ENCODE results near the gene FBXL7.

Gene FBXL7

DNA sequence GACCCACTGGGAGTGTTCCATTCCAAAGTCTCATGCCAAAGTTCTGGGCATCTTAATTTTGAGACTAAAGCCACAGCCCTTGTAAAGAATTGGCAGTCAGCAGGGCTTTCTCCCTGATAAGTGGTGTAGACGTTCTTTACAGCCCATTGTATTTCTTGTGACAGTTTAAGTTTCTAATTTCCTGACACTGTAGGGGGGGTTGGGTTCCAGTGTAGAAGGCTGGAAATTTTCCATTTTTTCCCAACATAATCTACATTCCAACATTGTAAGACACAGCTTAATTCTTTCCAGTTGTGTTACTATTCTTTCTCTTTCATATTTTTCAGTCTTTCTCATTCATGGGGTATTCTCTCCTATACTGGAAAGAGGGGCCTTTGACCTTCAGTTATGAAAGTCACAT, 121.1 kb downstream of the FBXL7 start:
- DNase-seq, result no peak

DNA sequence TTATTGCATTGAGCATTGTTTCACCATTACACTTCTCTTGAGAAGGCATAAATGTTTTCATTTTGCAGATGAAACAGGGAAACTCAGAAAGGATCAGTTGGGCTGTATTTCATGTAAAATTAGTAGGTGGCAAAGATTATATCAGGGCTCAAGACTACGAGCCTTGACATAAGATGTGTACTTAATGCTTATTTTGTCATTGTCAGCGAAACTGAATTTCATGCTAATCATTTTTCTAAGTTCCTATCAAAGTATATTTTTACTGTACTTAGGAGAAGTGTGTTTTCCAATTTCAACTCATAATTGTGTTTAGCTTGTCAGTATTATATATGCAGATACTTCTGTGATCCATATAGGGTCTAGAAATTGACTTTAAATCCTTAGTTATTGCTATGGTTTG, 123.8 kb downstream of the FBXL7 start:
- no peak for DNase-seq

DNA sequence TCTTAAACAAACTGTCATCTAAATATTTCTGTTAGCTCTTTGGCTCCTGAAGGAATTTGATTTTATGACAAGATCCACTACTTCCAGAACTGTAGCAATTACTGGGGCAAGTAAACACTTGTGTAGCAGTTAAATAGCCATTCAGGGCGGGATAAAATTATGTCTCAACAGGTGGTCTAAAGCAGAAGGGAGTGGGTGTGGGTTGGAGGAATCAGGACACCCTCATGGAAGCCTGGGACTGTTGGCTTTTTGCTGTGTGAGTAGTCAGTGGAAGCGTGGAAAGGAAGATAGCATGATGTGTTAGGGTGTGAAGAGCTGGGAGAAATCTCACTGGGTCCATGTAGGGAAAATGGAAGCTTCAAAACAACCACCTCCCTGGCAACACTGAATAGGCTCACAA, 127.1 kb downstream of the FBXL7 start:
- no peak for DNase-seq

DNA sequence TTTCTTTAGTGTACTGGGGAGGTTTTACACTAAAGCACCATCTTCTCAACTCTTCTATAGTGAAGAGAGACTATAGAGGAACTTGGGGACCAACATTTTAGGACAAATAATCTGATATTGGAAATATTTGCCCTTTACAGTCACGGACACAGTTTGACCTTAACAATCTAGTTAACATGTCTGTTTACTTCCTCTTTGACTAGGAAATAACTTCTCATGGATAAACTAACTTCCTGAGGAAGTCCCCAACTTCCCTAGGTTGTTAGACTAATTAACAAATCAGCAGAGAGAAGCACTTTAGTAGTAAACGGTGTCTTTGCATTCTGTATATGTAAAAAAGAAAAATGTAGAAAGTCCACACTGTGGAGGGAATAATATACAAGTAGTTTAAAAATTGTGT, 127.7 kb downstream of the FBXL7 start:
- DNase-seq, result no peak

DNA sequence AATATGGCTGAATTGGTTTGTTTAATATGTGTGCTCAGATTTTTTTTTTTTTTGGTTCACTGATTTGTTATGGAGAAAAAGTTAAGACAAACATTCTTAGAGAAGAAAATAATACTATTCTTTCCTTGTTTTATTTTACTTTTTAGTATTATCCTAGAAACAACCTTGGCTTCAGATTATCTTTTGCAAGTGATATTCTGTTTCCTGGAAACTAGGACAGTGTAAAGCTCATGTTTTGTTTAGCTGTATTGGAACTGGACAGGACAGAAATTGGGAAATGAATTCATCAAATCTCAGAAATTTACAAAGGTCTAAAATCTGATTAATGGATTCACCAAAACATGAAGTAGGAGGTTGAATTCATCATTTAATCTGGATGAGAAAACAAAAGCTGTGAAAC, 130.5 kb downstream of the FBXL7 start:
- no peak for DNase-seq

DNA sequence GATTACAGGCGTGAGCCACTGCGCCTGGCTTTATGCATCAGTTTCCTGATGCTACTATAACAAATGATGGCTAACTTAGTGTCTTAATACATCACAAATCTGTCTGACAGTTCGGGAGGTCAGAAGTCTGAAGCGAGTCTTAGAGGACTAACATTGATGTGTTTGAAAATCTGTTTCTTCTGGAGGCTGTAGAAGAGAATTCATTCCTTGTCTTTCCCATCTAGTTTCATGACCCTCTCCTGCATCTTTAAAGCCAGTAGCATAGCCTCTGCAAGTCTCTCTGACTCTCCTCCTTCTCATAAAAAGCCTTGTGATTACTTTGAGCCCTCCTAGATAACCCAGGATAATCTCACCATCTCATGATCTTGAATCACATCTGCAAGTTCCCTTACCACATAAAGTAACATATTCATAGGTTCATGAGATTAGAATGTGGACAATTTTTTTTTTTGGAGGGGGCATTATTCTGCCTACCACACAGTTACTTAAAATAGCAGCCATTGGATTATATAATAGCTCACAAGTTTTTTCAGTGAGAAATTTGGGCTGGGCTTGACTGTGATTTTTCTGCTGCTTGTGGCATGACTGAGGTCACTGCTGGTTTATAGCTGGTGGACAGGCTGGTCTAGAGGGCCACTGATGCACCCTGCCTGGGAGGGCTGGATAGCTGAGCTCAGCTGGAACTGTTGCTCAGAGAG, 134.8 kb downstream of the FBXL7 start:
- DNase-seq, result no peak

DNA sequence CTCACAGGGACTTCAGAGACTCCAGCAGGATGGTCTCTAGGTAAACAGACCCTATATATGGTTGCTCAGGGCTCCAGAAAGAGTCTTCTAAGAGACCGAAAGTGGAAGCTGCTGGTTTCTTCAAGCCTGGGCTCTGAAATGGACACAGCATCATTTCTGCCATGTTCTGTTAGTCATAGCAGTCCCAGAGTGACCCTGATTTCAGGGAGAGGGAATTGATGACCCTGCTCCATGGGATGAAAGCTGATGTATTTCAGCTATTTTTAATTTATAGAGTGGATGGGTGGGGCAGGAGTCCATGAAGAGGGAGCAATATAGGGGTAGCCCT, 135.3 kb downstream of the FBXL7 start:
- no peak for DNase-seq

DNA sequence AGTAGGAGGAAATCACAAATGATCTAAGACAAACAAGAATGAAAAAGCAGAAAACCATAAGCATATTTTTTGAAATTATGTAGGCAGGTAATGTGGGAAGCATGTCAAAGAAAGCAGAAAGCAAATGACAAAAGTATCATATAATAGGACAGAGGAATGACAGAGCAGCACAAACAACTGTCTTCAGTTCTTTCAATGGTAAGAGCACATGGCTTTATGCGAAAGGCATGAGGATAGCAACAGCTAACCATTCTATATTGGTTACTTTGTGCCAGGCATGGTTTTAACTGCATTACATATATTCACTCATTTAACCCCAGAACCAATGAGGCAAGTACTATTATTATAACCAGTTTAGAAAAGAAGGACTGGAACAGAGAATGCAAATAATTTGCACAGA, 137.4 kb downstream of the FBXL7 start:
- DNase-seq, result no peak

DNA sequence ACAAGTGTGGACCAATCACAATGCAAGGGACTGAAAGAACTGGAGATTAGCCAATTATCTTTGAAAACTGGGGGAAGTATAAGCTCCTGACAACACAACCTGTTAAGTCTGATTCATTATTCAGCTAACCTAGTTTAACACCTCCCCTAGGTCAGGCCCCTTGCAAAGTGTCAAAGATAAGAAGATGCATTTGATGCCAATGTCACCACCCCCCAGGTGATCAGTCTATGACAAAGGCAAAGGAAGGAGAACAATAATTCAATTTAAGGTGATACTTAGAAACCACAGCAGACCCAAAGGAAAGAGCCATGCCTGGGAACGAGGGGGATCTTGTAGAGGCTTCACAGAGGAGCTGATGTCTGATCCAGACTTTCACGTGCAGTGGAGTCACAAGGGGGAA, 137.9 kb downstream of the FBXL7 start:
- DNase-seq, result no peak

DNA sequence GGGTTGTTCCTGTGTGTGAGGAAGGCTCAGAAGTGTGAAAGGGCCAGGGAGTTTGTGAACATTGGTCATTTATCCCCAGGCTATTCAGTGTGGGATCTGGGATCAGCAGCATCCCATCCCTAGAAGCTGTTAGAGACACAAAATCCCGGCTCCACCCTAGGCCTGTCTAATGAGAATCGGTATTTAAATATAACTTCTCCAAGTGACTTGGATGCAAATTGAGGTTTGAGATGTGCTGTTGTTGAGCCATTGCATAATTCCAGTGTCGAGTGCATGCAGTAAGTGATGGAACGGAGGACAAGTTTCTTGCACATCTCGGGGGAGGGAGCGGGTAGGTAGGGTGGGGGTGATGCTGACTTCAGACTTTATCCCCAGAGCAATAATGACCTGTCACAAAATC, 138.3 kb downstream of the FBXL7 start:
- DNase-seq, result no peak

DNA sequence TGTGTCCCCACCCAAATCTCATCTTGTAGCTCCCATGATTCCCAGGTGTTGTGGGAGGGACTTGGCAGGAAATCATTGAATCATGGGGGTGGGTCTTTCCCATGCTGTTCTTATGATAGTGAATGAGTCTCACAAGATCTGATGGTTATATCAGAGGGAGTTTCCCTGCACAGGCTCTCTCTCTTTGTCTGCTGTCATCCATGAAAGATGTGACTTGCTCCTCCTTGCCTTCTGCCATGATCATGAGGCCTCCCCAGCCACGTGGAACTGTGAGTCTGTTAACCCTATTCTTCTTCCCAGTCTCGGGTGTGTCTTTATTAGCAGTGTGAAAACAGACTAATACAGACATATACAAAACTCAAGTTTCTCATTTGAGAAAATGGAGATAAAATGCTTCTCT, 139.3 kb downstream of the FBXL7 start:
- DNase-seq, result no peak

DNA sequence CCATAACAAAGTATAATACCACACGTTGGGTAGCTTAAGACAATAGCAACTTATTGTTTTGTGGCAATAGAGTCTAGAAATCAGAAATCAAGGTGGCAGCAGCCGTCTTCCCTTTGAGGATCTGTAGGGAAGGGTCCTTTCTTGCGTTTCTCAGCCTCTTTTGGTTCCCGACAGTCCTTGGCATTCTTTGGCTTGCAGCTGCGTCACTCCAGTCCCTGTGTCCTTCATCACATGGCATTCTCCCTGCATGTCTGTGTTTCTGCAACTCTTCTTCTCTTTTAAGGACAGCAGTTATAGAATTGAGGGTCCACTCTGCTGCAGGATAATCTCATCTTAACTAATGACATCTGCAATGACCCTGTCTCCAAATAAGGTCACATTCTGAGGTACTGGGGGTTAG, 140.1 kb downstream of the FBXL7 start:
- no peak for DNase-seq

DNA sequence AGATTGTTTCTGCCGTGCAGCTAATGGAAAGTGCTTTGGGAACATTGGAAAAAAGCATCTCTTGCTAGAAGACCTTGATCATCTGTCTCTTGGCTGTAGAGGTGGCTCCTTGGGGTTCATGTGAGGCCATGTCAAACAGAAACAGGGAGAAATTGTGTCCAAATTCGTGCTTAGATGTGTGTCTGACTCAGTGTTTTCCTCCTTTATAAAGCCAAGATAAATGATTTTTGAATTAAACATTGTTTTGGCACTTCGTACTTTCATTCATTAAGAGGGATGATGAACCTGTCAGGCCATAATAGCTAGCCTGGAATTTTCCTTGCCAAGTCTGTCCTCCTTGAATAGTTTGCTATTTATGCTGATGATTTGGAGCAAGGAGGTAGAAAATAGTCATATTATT, 143.8 kb downstream of the FBXL7 start:
- DNase-seq, result no peak

DNA sequence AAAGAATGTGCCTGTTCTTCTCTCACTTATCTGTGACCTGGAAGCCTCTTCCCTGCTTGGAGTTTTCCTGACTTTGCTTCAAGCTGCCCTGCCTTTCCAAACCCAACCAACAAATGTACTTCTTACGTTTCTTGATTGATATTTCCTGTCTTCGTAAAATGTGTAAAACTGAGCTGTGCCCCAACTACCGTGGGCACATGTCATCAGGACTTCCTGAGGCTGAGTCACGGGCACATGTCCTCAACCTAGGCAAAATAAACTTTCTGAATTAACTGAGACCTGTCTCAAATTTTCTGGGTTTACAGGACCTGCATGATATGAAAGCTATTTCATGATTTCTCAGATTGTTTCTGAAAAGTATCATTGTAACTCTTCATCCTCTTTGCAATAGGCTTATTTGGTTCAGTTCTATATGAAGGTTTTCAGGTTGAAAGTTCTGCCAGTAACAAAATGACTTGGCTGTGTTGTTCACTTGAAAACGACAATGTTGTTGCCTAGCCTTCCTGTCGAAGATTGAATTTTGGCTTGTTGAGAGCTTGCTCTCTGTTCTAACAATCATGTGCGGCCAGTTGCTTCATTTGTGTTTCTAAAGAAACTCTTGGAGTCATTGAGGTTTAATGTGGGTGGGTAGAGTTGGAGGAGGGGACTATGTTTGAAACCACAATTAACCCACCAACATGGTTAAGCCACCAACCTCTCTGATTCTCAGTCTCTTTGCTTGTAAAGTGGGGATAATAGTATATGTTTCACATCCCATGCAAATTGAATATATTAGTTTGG, 145.6 kb downstream of the FBXL7 start:
- DNase-seq, result no peak

DNA sequence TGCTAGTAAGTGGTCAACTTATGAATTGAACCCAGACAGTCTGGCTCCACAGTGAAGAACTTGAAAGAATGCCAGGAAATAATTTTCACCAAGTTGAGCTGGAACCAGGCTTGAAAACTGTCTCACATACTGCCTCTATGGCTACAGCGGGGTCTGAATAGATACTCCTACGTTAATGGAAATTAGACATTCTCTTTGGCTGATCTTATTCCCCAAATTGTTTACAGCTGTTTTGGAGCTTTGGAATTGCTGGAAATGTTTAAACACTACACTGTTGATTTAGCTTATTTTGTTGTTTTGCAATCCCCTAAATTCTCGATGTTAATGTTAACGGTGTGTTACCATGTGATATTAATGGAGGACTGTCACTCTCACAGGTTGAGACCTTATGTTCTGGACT, 146.4 kb downstream of the FBXL7 start:
- no peak for DNase-seq

DNA sequence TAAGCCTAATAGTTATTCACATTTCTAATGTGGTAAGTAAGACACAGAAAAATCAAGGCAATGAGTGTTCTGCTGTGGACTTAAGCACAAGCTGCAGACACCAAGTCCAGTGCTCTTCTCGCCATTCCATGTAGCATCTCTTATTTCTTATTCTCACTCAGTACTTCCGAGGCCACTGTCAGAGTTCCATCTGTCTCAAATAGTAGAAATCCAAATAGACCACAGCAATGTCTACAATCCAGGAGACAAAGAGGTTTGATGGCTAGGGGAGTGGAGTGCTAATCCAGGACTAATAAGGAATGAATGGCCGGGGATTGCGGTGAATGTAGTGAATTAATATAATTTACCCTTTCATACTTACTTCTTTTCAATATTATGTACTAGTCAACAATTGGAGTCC, 147.3 kb downstream of the FBXL7 start:
- no peak for DNase-seq

DNA sequence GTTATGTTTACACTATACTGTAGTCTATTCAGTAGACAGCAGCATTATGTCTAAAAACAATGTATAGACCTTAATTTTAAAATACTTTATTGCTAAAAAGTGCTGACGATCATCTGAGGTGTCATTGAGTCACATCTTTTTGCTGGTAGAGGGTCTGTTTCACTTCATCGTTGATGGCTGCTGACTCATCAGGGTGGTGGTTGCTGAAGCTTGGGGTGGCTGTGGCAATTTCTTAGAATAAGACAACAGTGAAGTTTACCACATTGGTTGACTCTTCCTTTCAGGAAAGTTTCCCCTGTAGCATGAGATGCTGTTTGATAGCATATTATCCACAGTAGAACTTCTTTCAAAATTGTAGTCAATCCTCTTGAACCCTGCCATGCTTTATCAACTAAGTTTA, 150.3 kb downstream of the FBXL7 start:
- no peak for DNase-seq

DNA sequence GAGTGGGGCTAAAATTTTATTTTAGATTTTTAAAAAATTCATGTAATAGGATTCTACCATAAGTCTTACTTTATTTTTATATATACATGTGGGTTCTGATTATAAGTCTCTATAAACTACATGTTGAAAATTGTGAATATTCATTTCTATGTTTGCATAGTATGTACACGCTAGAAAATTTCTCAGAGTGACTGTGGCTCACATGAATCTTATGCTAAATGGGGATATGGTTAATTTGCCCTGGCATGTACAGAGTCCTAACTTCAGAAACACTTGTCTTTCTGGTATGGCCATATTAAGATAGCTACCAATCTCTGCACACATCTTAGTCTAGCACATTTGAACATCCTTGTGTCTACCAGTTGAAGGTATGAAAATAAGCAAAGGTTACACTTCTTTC, 154.8 kb downstream of the FBXL7 start:
- DNase-seq, result no peak

DNA sequence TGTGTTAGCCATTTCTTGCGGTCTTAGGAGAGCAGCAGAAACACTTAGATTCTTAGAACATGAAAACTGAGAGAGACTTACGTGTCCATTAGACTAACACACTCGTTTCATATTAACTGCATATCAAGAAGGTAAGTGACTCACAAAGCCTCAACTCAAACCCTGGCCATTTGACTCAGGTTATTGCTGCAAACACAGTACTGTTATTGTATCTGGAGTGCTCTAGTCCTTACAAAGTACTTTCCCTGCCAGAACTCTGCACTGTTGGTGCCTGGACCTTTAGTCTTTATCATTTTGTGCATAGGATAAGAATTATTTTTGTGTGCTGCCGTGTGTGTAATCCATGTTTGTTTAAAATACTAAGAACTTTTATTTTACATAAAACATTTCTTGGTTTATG, 155.7 kb downstream of the FBXL7 start:
- DNase-seq, result no peak

DNA sequence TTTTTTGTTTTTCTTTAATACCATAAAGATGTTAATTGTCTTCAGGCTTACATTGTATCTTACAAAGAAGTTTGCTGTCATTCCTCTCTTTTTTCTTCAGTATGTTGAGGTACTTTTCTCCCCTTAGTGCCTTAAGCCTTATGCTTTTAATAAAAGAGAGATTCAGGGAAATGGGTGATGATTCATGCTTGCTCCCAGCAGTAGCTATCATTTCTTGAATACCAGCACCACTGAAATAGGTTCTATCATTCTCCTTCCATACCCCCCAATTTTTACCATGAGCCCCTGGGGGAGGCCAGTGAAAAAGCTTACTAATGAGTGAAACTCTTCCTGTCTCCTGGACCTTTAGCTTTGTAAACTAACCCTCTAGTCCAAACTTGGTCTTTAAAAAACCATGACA, 165.0 kb downstream of the FBXL7 start:
- DNase-seq, result no peak

DNA sequence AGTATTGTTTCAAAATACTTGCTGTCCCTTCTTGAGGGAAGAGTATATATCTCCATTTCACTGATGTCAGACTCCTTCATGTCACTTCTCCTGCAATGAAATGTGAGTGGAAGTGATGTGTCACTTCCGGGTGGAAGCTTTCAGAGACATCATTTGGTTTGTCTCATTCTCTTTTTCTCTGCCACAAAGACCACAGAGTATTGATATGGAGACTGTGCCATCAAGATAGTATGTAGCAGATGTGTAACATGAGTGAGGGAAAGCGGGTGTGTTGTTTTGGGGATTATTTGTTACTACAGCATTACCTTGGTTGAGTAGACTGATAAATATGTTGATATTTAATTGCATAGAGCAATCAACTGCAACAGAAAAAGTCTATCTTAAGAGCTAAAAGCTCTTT, 169.8 kb downstream of the FBXL7 start:
- DNase-seq, result no peak

DNA sequence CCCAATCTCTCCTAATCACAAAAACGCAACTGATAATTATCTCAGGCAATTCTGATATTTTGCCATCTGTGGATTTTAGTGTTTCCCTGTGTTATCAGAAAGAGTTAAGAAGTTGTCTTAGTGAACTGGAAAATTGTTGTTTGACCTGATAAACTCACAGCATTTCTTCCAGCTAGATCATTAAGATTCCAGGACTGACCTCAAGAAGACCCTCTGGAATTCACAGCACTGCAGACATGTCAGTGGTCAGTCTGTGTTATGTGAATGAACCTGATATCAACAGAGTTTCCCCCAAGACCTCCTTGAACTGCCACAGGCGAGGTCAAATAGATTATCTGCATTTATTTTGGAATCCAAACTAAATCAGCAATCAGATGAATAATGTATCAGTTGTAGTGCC, 174.7 kb downstream of the FBXL7 start:
- DNase-seq, result no peak

DNA sequence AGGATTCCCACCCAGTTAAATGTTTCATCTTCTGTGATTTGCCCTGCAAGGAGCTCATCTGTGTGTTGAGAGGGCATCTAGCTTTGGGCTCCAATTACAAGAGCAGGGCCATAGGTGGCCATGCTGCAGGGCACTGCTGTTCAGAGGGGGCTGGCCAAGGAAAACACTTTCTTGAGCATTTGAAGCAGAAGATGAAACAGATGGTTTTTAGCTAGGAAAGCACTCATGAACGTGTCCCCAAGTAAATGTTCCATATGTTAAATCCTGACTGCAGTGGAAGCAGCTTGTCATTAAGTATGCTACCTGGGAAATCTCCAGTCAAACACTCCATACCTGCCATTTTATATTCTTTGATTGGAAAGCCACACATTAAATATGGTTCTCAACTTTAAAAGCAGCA, 176.6 kb downstream of the FBXL7 start:
- no peak for DNase-seq

DNA sequence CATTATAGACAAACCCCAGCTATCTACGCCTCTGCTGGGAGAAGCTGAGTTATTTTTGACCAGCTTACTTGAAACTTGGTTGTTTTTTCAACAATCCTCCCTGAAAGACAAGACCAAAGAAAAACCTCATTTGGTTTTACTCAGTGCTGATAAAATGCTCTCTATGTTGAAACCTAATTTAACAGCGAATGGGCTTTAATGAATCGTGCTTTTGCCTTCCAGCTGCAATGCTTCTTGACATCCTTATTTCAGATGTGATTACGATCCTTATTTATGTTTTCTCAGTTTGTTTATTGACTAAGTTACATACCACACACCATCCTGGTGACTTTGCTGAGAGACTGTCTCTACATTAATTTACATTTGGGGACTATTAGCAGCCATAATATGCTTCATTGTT, 179.2 kb downstream of the FBXL7 start:
- DNase-seq, result no peak

DNA sequence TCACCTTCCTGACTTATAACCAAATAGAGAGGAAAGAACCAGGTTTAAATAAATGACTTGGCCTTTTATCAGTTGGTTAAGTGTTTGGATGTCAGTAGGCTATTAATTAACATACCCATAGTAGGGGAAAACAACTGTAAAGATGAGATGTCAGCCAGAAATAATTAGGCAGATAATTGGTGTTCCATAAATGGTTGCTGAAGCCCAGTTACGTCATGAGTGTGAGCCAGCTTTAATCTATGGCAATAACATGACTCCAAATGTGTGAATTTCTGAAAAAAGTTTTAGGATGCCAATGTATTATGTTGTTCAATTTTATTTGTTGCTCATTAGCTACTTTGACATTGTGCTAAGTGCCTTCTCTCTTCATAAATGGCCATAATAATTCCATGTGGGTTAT, 180.5 kb downstream of the FBXL7 start:
- DNase-seq, result no peak

Measured in CD4-positive, alpha-beta T cell treated with Interferon gamma for 1 hour (primary cell).